AG20443 (cell line): ENCODE data around the gene VPS72.

Experiments used
- DNase-seq: peaks from one replicate; pipeline ENCODE4 v3.0.0; 2012; ENCODE audit warnings: low spot score, mixed read lengths

VPS72 gene

GRCh38 chr1:151184211-151184610, 5.8 kb downstream of the VPS72 start:
- DNase-seq = no peak

- no peak for DNase-seq
Measured at GRCh38 chr1:151176514-151177045, 13.4 kb downstream of the VPS72 start.

GRCh38 chr1:151175863-151176262, 14.1 kb downstream of the VPS72 start, which contains the start of gene TMOD4:
Gene TMOD4 (minus strand): TSS chr1:151175981. CDS start chr1:151174875, 1,106 bp downstream.
- DNase-seq = peak; percentile 34

- DNase-seq = no peak
Measured at GRCh38 chr1:151175041-151175741, 14.8 kb downstream of the VPS72 start.

GRCh38 chr1:151171190-151171589, 18.8 kb downstream of the VPS72 start:
- DNase-seq = no peak

- DNase-seq = no peak
Measured at GRCh38 chr1:151167116-151167515, 22.9 kb downstream of the VPS72 start.

GRCh38 chr1:151166505-151166956, 23.5 kb downstream of the VPS72 start:
- peak; percentile 74 for DNase-seq

GRCh38 chr1:151165738-151166504, 24.1 kb downstream of the VPS72 start, which contains the start of the genes LYSMD1 and SCNM1:
Gene LYSMD1 (minus strand): TSS chr1:151165902. CDS start chr1:151165258, 644 bp downstream.
Gene SCNM1 (plus strand): TSS chr1:151166144. CDS start chr1:151166153, 9 bp downstream.
- DNase-seq = peak; percentile 96

GRCh38 chr1:151165281-151165737, 24.7 kb downstream of the VPS72 start:
- DNase-seq = no peak

GRCh38 chr1:151164732-151165280, 25.2 kb downstream of the VPS72 start:
- peak; percentile 62 for DNase-seq

GRCh38 chr1:151159373-151159772, 30.6 kb downstream of the VPS72 start:
- DNase-seq = no peak

- no peak for DNase-seq
Measured at GRCh38 chr1:151158751-151159251, 31.2 kb downstream of the VPS72 start.

- no peak for DNase-seq
Measured at GRCh38 chr1:151158326-151158725, 31.7 kb downstream of the VPS72 start.

- no peak for DNase-seq
Measured at GRCh38 chr1:151157067-151157531, 32.9 kb downstream of the VPS72 start.

- no peak for DNase-seq
Measured at GRCh38 chr1:151156515-151156819, 33.5 kb downstream of the VPS72 start, which contains the start of gene TNFAIP8L2. Gene TNFAIP8L2 (plus strand): TSS chr1:151156649. CDS start chr1:151158698, 2,049 bp downstream.

- no peak for DNase-seq
Measured at GRCh38 chr1:151147665-151148064, 42.3 kb downstream of the VPS72 start.

GRCh38 chr1:151147132-151147503, 42.9 kb downstream of the VPS72 start:
- no peak for DNase-seq

GRCh38 chr1:151146412-151147131, 43.4 kb downstream of the VPS72 start, which contains the start of gene SEMA6C:
Gene SEMA6C (minus strand): TSS chr1:151146631. CDS start chr1:151142621, 4,010 bp downstream.
- peak; percentile 97 for DNase-seq

- DNase-seq = no peak
Measured at GRCh38 chr1:151146072-151146411, 44.0 kb downstream of the VPS72 start.

GRCh38 chr1:151145304-151146071, 44.5 kb downstream of the VPS72 start:
- DNase-seq = peak; percentile 26
